NCI-H526 (cell line): ENCODE data around the gene OCA2.
"Not testable (repeated sequence)": the region's sequence is repeated elsewhere in the genome, so short reads cannot be mapped to it uniquely, and the experiment has no call there.

ENCODE experiments used
- DNase-seq, 2 experiments: peaks; one replicate each; lab custom pipeline; 2025; lab: John Stamatoyannopoulos, UW

The OCA2 gene

DNA sequence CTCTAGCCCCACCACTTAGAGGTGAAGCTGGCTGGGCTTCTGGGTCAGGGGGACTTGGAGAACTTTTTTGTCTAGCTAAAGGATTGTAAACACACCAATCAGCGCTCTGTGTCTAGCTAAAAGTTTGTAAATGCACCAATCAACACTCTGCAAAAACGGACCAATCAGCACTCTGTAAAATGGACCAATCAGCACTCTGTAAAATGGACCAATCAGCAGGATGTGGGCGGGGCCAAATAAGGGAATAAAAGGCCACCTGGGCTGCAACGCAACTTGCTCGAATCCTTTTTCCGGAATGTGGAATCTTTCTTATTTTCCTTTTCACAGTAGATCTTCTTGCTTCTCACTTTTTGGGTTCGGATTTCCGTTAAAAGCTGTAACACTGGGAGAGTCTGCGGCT lies 385.3 kb downstream of the OCA2 start:
- DNase-seq: not testable (repeated sequence)

DNA sequence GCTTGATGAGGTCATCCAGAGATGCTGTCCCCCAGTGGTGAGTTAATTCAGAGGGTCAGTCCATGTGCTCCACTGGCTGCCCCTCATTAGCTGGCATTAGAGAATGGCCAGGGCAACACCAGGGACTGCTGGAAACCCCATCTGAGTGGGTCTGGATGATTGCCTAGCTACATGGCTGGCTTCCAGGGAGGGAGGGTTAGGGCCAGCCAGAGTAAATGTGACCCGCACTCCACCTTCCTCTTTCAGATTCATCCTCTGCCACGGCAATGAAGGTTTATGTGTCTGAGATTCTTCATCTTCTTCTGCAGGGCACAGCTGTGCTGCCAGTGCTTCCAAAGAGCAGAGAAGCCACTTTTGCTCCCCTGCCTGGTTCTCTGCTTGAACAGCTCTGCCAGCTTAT lies 391.9 kb downstream of the OCA2 start:
- DNase-seq: no peak

DNA sequence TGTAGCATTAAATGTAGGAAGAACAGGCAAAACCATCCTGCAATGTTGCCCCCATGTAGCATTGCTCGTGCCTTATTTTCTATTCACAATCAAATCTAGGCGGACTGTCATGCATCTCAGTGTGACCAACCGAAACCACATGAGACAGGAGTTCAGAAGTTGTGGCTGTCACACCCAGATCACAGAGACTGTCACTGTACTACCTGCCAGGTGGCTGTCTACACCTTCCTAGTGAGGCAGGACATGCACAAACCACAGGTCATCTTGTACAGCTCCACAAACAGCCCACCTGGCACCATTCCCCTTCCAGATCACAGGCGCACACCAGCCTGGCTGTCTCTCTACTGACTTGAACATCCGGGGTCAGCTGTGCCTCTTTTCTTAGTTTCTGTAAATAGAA lies 392.8 kb downstream of the OCA2 start:
- DNase-seq: no peak

DNA sequence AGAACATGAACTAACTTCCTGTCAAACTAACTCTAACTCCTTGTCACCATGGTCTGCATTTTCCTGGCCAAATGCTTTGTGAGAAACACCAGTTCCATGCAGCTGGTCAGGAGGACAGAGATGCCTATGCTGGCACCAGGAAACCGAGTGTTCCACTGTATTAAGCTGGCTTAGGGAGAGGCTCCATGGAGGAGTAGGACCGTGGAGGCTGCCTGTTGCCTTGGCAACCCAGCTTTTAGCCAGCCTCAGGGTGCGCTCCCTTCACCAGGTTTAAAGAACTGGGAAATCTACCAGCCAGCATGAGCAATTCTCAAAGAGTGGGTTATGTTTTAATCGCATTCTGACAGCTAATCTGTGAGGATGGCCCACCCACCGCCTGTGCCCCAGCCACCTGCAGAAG lies 394.1 kb downstream of the OCA2 start:
- no peak for DNase-seq
